ENCODE data around the gene HIGD1C.

GRCh38 chr12:50984586-50985298 is 32.4 kb downstream of the HIGD1C start:
- TF ChIP-seq CTCF (IDR thresholded peaks at IDR 0.05) (no peak), POLR2AphosphoS5 (IDR thresholded peaks at IDR 0.05) (no peak)
